Anterior cingulate cortex (tissue), 58 donors: ENCODE measurements around the gene PIK3C2B.
"Not testable (repeated sequence)": the region's sequence is repeated elsewhere in the genome, so short reads cannot be mapped to it uniquely, and the experiment has no call there.

Experiments used
- DNase-seq, 58 donors: peaks; one replicate each; lab custom pipeline; 2025; lab: John Stamatoyannopoulos, UW

Gene PIK3C2B

GRCh38 chr1:204509186-204509635, 14.6 kb upstream of the PIK3C2B start:
- DNase-seq, result no peak

GRCh38 chr1:204507317-204508105, 12.9 kb upstream of the PIK3C2B start:
- peak in 33 of 58 donors; percentile 11 to 74 (median 23) for DNase-seq

- peak in 56 of 58 donors; percentile 24 to 94 (median 76) for DNase-seq
Measured at GRCh38 chr1:204506969-204507316, 12.3 kb upstream of the PIK3C2B start.

GRCh38 chr1:204506201-204506968, 11.8 kb upstream of the PIK3C2B start:
- DNase-seq, result peak in 46 of 58 donors; percentile 19 to 86 (median 54)

GRCh38 chr1:204505674-204506200, 11.1 kb upstream of the PIK3C2B start:
- peak in 1 of 58 donors; percentile 23 for DNase-seq

- DNase-seq, result no peak
Measured at GRCh38 chr1:204503913-204504519, 9.4 kb upstream of the PIK3C2B start.

- peak in 3 of 58 donors; percentile 16 to 71 (median 70) for DNase-seq
Measured at GRCh38 chr1:204503122-204503912, 8.7 kb upstream of the PIK3C2B start.

- no peak for DNase-seq
Measured at GRCh38 chr1:204502241-204502640, 7.6 kb upstream of the PIK3C2B start.

GRCh38 chr1:204499511-204500468, 5.2 kb upstream of the PIK3C2B start:
- no peak for DNase-seq

- no peak for DNase-seq
Measured at GRCh38 chr1:204498981-204499380, 4.4 kb upstream of the PIK3C2B start.

- no peak for DNase-seq
Measured at GRCh38 chr1:204495777-204496176, 1.2 kb upstream of the PIK3C2B start.

GRCh38 chr1:204495078-204495753, 611 bp upstream of the PIK3C2B start:
- DNase-seq, result no peak

GRCh38 chr1:204493984-204494280, 673 bp downstream of the PIK3C2B start:
- DNase-seq, result peak in 42 of 58 donors; percentile 25 to 79 (median 62)

- DNase-seq, result peak in 17 of 58 donors; percentile 26 to 69 (median 53)
Measured at GRCh38 chr1:204493145-204493983, 1.2 kb downstream of the PIK3C2B start.

- DNase-seq, result no peak
Measured at GRCh38 chr1:204491655-204492054, 3.0 kb downstream of the PIK3C2B start.

GRCh38 chr1:204487256-204487615, 7.4 kb downstream of the PIK3C2B start:
- DNase-seq, result no peak

- not testable (repeated sequence) for DNase-seq
Measured at GRCh38 chr1:204486513-204487255, 7.9 kb downstream of the PIK3C2B start.
